H9 (cell line): Measurements from ENCODE around the gene SRSF10. TPM values are rescaled to one million over a fixed set of nuclear protein-coding genes. Genes with fewer than 3 reads are reported as not detected.

Experiments used
- DNase-seq: peaks from one replicate; pipeline ENCODE4 v3.0.0-alpha.2; 2017
- H2AFZ ChIP-seq: one replicate; pipeline ENCODE4 v1.6.1; 2013; ENCODE audit warnings: mild to moderate bottlenecking, low read length, control low read depth, moderate library complexity
- H2AK5ac ChIP-seq: 2 replicates; pipeline ENCODE4 v1.6.1; 2013; ENCODE audit warnings: low read length, control low read depth, mixed read lengths; ENCODE audit not compliant: insufficient read length
- H2BK120ac ChIP-seq: one replicate; pipeline ENCODE4 v1.6.1; 2013; ENCODE audit warnings: low read depth, mild to moderate bottlenecking, low read length, control low read depth, inconsistent platforms; ENCODE audit not compliant: poor library complexity, severe bottlenecking
- H2BK12ac ChIP-seq: 2 replicates; pipeline ENCODE4 v1.6.1; 2013; ENCODE audit warnings: low read length, control low read depth, mixed read lengths, low read depth; ENCODE audit not compliant: insufficient read length
- H2BK15ac ChIP-seq: 2 replicates; pipeline ENCODE4 v1.6.1; 2013; ENCODE audit warnings: low read depth, low read length, control low read depth
- H2BK20ac ChIP-seq: one replicate; pipeline ENCODE4 v1.6.1; 2013; ENCODE audit warnings: low read depth, mild to moderate bottlenecking, low read length, control low read depth, inconsistent platforms; ENCODE audit not compliant: poor library complexity, severe bottlenecking
- H2BK5ac ChIP-seq: 2 replicates; pipeline ENCODE4 v1.6.1; 2013; ENCODE audit warnings: low read length, control low read depth, mixed read lengths; ENCODE audit not compliant: insufficient read length
- H3K14ac ChIP-seq: 2 replicates; pipeline ENCODE4 v1.6.1; 2013; ENCODE audit warnings: low read length, control low read depth; ENCODE audit not compliant: insufficient read depth
- H3K18ac ChIP-seq: 2 replicates; pipeline ENCODE4 v1.6.1; 2013; ENCODE audit warnings: low read depth, mild to moderate bottlenecking, mixed read lengths, low read length, control low read depth; ENCODE audit not compliant: insufficient read length
- H3K23ac ChIP-seq: 2 replicates; pipeline ENCODE4 v1.6.1; 2013; ENCODE audit warnings: low read length, control low read depth, mixed read lengths, low read depth; ENCODE audit not compliant: insufficient read length
- H3K23me2 ChIP-seq: 2 replicates; pipeline ENCODE4 v1.6.1; 2013; ENCODE audit warnings: low read depth, mild to moderate bottlenecking, mixed read lengths, low read length, control low read depth; ENCODE audit not compliant: insufficient read length, poor library complexity, severe bottlenecking
- H3K27ac ChIP-seq: 2 replicates; pipeline ENCODE4 v1.5.1; 2013; ENCODE audit warnings: low read length, control low read depth, mixed read lengths, low read depth; ENCODE audit not compliant: insufficient read length
- H3K27me3 ChIP-seq: 2 replicates; pipeline ENCODE4 v1.6.1; 2013; ENCODE audit warnings: low read length, control low read depth, inconsistent platforms; ENCODE audit not compliant: insufficient read depth
- H3K4ac ChIP-seq: 2 replicates; pipeline ENCODE4 v1.6.1; 2013; ENCODE audit warnings: low read depth, mild to moderate bottlenecking, control low read depth, inconsistent platforms, low read length, moderate library complexity
- H3K4me1 ChIP-seq: 2 replicates; pipeline ENCODE4 v1.6.1; 2013; ENCODE audit warnings: low read length, control low read depth, inconsistent platforms; ENCODE audit not compliant: insufficient read depth
- H3K4me2 ChIP-seq: 2 replicates; pipeline ENCODE4 v1.6.1; 2013; ENCODE audit warnings: low read length, control low read depth, mixed read lengths; ENCODE audit not compliant: insufficient read length, insufficient read depth
- H3K56ac ChIP-seq: 2 replicates; pipeline ENCODE4 v1.6.1; 2013; ENCODE audit warnings: low read depth, mild to moderate bottlenecking, mixed read lengths, low read length, control low read depth; ENCODE audit not compliant: insufficient read length
- H3K79me1 ChIP-seq: 2 replicates; pipeline ENCODE4 v1.6.1; 2013; ENCODE audit warnings: low read depth, mild to moderate bottlenecking, moderate library complexity, low read length, control low read depth, inconsistent platforms; ENCODE audit not compliant: insufficient read depth, poor library complexity, severe bottlenecking
- H3K79me2 ChIP-seq: 2 replicates; pipeline ENCODE4 v1.6.1; 2013; ENCODE audit warnings: low read length, control low read depth, inconsistent platforms; ENCODE audit not compliant: insufficient read depth
- H3K9ac ChIP-seq: 2 replicates; pipeline ENCODE4 v1.6.1; 2013; ENCODE audit warnings: low read length, control low read depth, mixed read lengths; ENCODE audit not compliant: insufficient read length; ENCODE audit errors: extremely low read depth
- H3K9me3 ChIP-seq: one replicate; pipeline ENCODE4 v1.6.1; 2013; ENCODE audit warnings: low read depth, low read length, inconsistent platforms; ENCODE audit not compliant: control insufficient read depth
- H3T11ph ChIP-seq: one replicate; pipeline ENCODE4 v1.6.1; 2013; ENCODE audit warnings: mild to moderate bottlenecking, low read length, control low read depth, inconsistent platforms
- H4K20me1 ChIP-seq: one replicate; pipeline ENCODE4 v1.6.1; 2013; ENCODE audit not compliant: control insufficient read depth, insufficient read length, insufficient read depth
- H4K5ac ChIP-seq: 2 replicates; pipeline ENCODE4 v1.6.1; 2013; ENCODE audit warnings: low read depth, mild to moderate bottlenecking, mixed read lengths, low read length, control low read depth; ENCODE audit not compliant: insufficient read length
- H4K8ac ChIP-seq: replicated peaks from 2 replicates; pipeline ENCODE4 v1.6.1; 2013; ENCODE audit warnings: low read length, control low read depth, mixed read lengths, low read depth; ENCODE audit not compliant: insufficient read length
- H4K91ac ChIP-seq: 2 replicates; pipeline ENCODE4 v1.6.1; 2013; ENCODE audit warnings: low read depth, mild to moderate bottlenecking, moderate library complexity, mixed read lengths, low read length, control low read depth; ENCODE audit not compliant: insufficient read length
- H3K27ac Mint-ChIP-seq, 3 experiments: 2 replicates in 2 of 3; 3 replicates in 1 of 3; pipeline ENCODE4 v1.8.0; 2020 to 2021; ENCODE audit warnings: mixed read lengths in 3 of 3, mild to moderate bottlenecking in 1 of 3, moderate library complexity in 1 of 3
- H3K27me3 Mint-ChIP-seq: 2 replicates; pipeline ENCODE4 v1.8.0; 2021; ENCODE audit warnings: low read depth, mild to moderate bottlenecking, moderate library complexity, mixed read lengths
- H3K36me3 Mint-ChIP-seq, 3 experiments: 2 replicates in 2 of 3; 3 replicates in 1 of 3; pipeline ENCODE4 v1.8.0; 2020 to 2021; ENCODE audit warnings: low read depth in 3 of 3, mixed read lengths in 3 of 3; ENCODE audit not compliant: insufficient read depth in 1 of 3
- H3K4me1 Mint-ChIP-seq, 2 experiments: 2 replicates each; pipeline ENCODE4 v1.8.0; 2020; ENCODE audit warnings: mixed read lengths in 2 of 2
- H3K4me3 Mint-ChIP-seq, 2 experiments: 2 replicates in 1 of 2; 3 replicates in 1 of 2; pipeline ENCODE4 v1.8.0; 2020 to 2021; ENCODE audit warnings: mild to moderate bottlenecking in 2 of 2, mixed read lengths in 2 of 2, moderate library complexity in 1 of 2
- H3K9me3 Mint-ChIP-seq, 2 experiments: 2 replicates in 1 of 2; 3 replicates in 1 of 2; pipeline ENCODE4 v1.8.0; 2020; ENCODE audit warnings: mild to moderate bottlenecking in 2 of 2, mixed read lengths in 2 of 2, moderate library complexity in 1 of 2
- CTCF ChIP-seq: fragments of 200-600 bp; sonication (generic); conservative IDR thresholded peaks from 3 replicates; pipeline ENCODE4 v1.8.0; 2021; ENCODE audit warnings: antibody characterized with exemption, mild to moderate bottlenecking
- WGBS: extraction: QIAGEN DNeasy Blood & Tissue Kit; methylation state at CpG from one replicate; pipeline ENCODE4 v1.1.7; 2013; ENCODE audit warnings: missing lambda C conversion rate, low lambda C conversion rate, mixed read lengths; ENCODE audit not compliant: insufficient read length; ENCODE audit errors: extremely low coverage; 5-methylcytosine and 5-hydroxymethylcytosine counted together
- total RNA-seq: library from RNA; stranded (reverse); gene quantifications from 2 replicates; pipeline ENCODE4 v1.2.1, GENCODE V29; 2021

Gene SRSF10
- total RNA-seq, 1 experiment from 2014 or later, result 238 TPM

- Histone ChIP-seq H3K4me2 (no peak overlapping the region), H4K5ac (no peak overlapping the region), H2BK15ac (no peak overlapping the region), H3K23me2 (no peaks in the 10 kb centered on the region), H3K18ac (no peak overlapping the region), H3K4me1 (no peaks in the 10 kb centered on the region), H3T11ph (no peak overlapping the region), H4K8ac (no peak overlapping the region), H3K4ac (no peak overlapping the region), H3K79me1 (no peaks in the 10 kb centered on the region), H3K27me3 (no peaks in the 10 kb centered on the region), H4K20me1 (no peaks in the 10 kb centered on the region), H3K56ac (no peak overlapping the region), H2AFZ (no peak overlapping the region), H3K79me2 (no peaks in the 10 kb centered on the region), H3K27ac (no peak overlapping the region), H2BK12ac (no peak overlapping the region), H2BK5ac (no peak overlapping the region), H3K9me3 (no peaks in the 10 kb centered on the region), H3K14ac (no peak overlapping the region), H4K91ac (no peak overlapping the region), H3K23ac (no peak overlapping the region), H3K9ac (no peak overlapping the region), H2AK5ac (no peak overlapping the region), H2BK120ac (no peak overlapping the region), H2BK20ac (no peak overlapping the region)
- DNase-seq, result no peak
- Mint-ChIP-seq H3K27me3 (peaks cover 2% of the 10 kb centered on the region), H3K27ac (no peak overlapping the region), H3K4me3 (no peak overlapping the region), H3K9me3 (peaks cover 2 to 7% of the 10 kb centered on the region in 2 experiments; a peak in 4 of 5 replicates), H3K4me1 (peaks cover 0 to 4% of the 10 kb centered on the region in 2 experiments; a peak in 1 of 4 replicates), H3K36me3 (peaks cover 0 to 6% (median 1%) of the 10 kb centered on the region in 3 experiments; a peak in 2 of 7 replicates)
- TF ChIP-seq CTCF, result no peak
- WGBS, result no CpG with 5 or more reads among the region's 11 CpGs
Observed at GRCh38 chr1:23930861-23931490, 49.2 kb downstream of the SRSF10 start.
